ENCODE results near the gene CANT1. TPM values are rescaled to one million over a fixed set of nuclear protein-coding genes. Genes with fewer than 3 reads are reported as not detected.

The CANT1 gene
- total and polyA plus RNA-seq, 9 of the 15 experiments (the other 6 are each of a cell fraction or from before 2014, with no cell fraction given) = 2.7 to 66.4 (median 22.5) TPM

DNA sequence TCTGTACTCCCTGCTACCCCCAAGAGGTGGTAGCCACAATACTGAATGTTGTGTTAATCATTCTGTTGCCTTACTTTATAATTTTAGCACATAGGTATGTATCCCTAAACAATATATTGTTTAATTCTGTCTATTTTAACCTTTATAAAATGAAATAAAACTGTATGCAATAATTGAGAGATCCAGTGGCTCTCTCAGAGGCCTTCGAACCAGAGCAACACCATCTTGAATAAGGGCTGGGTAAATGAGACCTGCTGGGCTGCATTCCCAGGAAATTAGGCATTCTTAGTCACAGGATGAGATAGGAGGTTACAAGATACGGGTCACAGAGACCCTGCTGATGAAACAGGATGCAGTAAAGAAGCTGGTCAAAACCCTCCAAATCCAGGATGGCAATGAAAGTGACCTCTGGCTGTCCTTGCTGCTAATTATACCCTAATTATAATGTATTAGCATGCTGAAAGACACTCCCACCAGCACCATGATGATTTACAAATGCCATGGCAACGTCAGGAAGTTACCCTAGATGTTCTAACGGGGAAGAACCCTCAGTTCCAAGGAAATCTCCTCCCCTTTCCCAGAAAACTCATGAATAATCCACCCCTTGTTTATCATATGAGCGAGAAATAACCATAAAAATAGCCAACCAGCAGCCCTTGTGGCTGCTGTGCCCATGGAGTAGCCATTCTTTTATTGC is 2.0 kb upstream of the CANT1 start (continued):
- peak; percentile 94 for TF ChIP-seq ETS2 (tag; IDR thresholded peaks at IDR 0.05; ENCODE audit: borderline replicate concordance, poor library complexity, severe bottlenecking)
- no peak for TF ChIP-seq MYC (IDR thresholded peaks at IDR 0.05; ENCODE audit: low read depth, low read length)
- TF ChIP-seq MYC (CRISPR knock-in tag; IDR thresholded peaks at IDR 0.05; ENCODE audit: borderline replicate concordance, low read depth) = peak; percentile 88
- peak; percentile 89 for TF ChIP-seq ZFP1 (CRISPR knock-in tag; IDR thresholded peaks at IDR 0.05)
- TF ChIP-seq ZNF165 (CRISPR knock-in tag; IDR thresholded peaks at IDR 0.05; ENCODE audit: borderline replicate concordance) = peak; percentile 96
- peak; percentile 91 for TF ChIP-seq ZNF75A (CRISPR knock-in tag; IDR thresholded peaks at IDR 0.05)
- TF ChIP-seq JUND (IDR thresholded peaks at IDR 0.05; ENCODE audit: borderline replicate concordance, low read depth, low read length) = no peak
- TF ChIP-seq JUND (tag; IDR thresholded peaks at IDR 0.05; ENCODE audit: borderline replicate concordance, low read depth, low read length) = peak; percentile 20; the same call in 1 of the 3 replicates
- TF ChIP-seq, protein P1, sequence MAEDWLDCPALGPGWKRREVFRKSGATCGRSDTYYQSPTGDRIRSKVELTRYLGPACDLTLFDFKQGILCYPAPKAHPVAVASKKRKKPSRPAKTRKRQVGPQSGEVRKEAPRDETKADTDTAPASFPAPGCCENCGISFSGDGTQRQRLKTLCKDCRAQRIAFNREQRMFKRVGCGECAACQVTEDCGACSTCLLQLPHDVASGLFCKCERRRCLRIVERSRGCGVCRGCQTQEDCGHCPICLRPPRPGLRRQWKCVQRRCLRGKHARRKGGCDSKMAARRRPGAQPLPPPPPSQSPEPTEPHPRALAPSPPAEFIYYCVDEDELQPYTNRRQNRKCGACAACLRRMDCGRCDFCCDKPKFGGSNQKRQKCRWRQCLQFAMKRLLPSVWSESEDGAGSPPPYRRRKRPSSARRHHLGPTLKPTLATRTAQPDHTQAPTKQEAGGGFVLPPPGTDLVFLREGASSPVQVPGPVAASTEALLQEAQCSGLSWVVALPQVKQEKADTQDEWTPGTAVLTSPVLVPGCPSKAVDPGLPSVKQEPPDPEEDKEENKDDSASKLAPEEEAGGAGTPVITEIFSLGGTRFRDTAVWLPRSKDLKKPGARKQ (CRISPR knock-in tag; IDR thresholded peaks at IDR 0.05) = peak; percentile 90
- TF ChIP-seq, protein P2, sequence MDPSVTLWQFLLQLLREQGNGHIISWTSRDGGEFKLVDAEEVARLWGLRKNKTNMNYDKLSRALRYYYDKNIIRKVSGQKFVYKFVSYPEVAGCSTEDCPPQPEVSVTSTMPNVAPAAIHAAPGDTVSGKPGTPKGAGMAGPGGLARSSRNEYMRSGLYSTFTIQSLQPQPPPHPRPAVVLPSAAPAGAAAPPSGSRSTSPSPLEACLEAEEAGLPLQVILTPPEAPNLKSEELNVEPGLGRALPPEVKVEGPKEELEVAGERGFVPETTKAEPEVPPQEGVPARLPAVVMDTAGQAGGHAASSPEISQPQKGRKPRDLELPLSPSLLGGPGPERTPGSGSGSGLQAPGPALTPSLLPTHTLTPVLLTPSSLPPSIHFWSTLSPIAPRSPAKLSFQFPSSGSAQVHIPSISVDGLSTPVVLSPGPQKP (CRISPR knock-in tag; IDR thresholded peaks at IDR 0.05) = no peak
- TF ChIP-seq, protein P3, sequence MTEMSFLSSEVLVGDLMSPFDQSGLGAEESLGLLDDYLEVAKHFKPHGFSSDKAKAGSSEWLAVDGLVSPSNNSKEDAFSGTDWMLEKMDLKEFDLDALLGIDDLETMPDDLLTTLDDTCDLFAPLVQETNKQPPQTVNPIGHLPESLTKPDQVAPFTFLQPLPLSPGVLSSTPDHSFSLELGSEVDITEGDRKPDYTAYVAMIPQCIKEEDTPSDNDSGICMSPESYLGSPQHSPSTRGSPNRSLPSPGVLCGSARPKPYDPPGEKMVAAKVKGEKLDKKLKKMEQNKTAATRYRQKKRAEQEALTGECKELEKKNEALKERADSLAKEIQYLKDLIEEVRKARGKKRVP (CRISPR knock-in tag; IDR thresholded peaks at IDR 0.05) = peak; percentile 87
- TF ChIP-seq DDX20 (tag; IDR thresholded peaks at IDR 0.05; ENCODE audit: low read depth) = peak; percentile 99
- TF ChIP-seq ZNF3 (CRISPR knock-in tag; IDR thresholded peaks at IDR 0.05) = peak; percentile 69; the same call in 1 of the 2 replicates
- TF ChIP-seq, protein P4, sequence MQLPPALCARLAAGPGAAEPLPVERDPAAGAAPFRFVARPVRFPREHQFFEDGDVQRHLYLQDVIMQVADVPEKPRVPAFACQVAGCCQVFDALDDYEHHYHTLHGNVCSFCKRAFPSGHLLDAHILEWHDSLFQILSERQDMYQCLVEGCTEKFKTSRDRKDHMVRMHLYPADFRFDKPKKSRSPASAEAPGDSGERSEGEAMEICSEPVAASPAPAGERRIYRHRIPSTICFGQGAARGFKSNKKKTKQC (CRISPR knock-in tag; IDR thresholded peaks at IDR 0.05) = no peak
- TF ChIP-seq, protein P5, sequence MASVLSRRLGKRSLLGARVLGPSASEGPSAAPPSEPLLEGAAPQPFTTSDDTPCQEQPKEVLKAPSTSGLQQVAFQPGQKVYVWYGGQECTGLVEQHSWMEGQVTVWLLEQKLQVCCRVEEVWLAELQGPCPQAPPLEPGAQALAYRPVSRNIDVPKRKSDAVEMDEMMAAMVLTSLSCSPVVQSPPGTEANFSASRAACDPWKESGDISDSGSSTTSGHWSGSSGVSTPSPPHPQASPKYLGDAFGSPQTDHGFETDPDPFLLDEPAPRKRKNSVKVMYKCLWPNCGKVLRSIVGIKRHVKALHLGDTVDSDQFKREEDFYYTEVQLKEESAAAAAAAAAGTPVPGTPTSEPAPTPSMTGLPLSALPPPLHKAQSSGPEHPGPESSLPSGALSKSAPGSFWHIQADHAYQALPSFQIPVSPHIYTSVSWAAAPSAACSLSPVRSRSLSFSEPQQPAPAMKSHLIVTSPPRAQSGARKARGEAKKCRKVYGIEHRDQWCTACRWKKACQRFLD (CRISPR knock-in tag; IDR thresholded peaks at IDR 0.05) = peak; percentile 100
- peak; percentile 96 for TF ChIP-seq TCFL5 (CRISPR knock-in tag; conservative IDR thresholded peaks at IDR 0.05)
- peak; percentile 97 for TF ChIP-seq ZNF41 (CRISPR knock-in tag; conservative IDR thresholded peaks at IDR 0.05)
- TF ChIP-seq TFAM (CRISPR knock-in tag; conservative IDR thresholded peaks at IDR 0.05) = no peak
- TF ChIP-seq ZNF445 (CRISPR knock-in tag; IDR thresholded peaks at IDR 0.05; ENCODE audit: low read depth) = peak; percentile 87
- TF ChIP-seq, protein P6, sequence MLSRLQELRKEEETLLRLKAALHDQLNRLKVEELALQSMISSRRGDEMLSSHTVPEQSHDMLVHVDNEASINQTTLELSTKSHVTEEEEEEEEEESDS (CRISPR knock-in tag; IDR thresholded peaks at IDR 0.05) = peak; percentile 51; the same call in 1 of the 2 replicates
- peak in 1 of 2 experiments; percentile 24; a peak in 1 of 4 replicates for TF ChIP-seq RCOR1 (IDR thresholded peaks at IDR 0.05; ENCODE audit: borderline replicate concordance in 1 of 2, low read depth in 2 of 2, low read length in 2 of 2)
